Measurements from ENCODE around the gene PDE9A. TPM values are rescaled to one million over a fixed set of nuclear protein-coding genes. Genes with fewer than 3 reads are reported as not detected.

Gene PDE9A
- total RNA-seq, 1 experiment from 2014 or later, result 31.9 TPM

- Mint-ChIP-seq H3K36me3 (ENCODE audit: insufficient read depth in 1 of 3, low read depth in 3 of 3) (peaks cover 0 to 15% (median 10%) of the 10 kb centered on the region in 3 experiments; a peak in 5 of 7 replicates), H3K27me3 (ENCODE audit: low read depth) (no peaks in the 10 kb centered on the region; the same call in 1 of the 2 replicates), H3K4me1 (peaks cover 48 to 54% of the 10 kb centered on the region in 2 experiments), H3K4me3 (no peak overlapping the region; a peak in 1 of 5 replicates), H3K9me3 (no peaks in the 10 kb centered on the region), H3K27ac (peak overlapping the region; percentile 28 to 80 (median 59); a peak in 5 of 7 replicates)
- Histone ChIP-seq H3K9ac (ENCODE audit: extremely low read depth, insufficient read length, low read length) (no peak overlapping the region), H3K18ac (ENCODE audit: insufficient read length, low read depth, low read length) (no peak overlapping the region), H3K4ac (ENCODE audit: low read depth, low read length) (no peak overlapping the region), H3K4me1 (ENCODE audit: insufficient read depth, low read length) (peaks cover 3% of the 10 kb centered on the region; the same call in 1 of the 2 replicates), H2BK20ac (ENCODE audit: low read depth, low read length, poor library complexity, severe bottlenecking) (no peak overlapping the region), H4K5ac (ENCODE audit: insufficient read length, low read depth, low read length) (no peak overlapping the region), H4K8ac (replicated peaks; ENCODE audit: insufficient read length, low read depth, low read length) (no peak overlapping the region), H4K20me1 (ENCODE audit: control insufficient read depth, insufficient read depth, insufficient read length) (no peaks in the 10 kb centered on the region), H2BK120ac (ENCODE audit: low read depth, low read length, poor library complexity, severe bottlenecking) (no peak overlapping the region), H2AFZ (ENCODE audit: low read length) (no peak overlapping the region), H2BK5ac (ENCODE audit: insufficient read length, low read length) (no peak overlapping the region), H4K91ac (ENCODE audit: insufficient read length, low read depth, low read length) (no peak overlapping the region), H3K79me2 (ENCODE audit: insufficient read depth, low read length) (peaks cover 6% of the 10 kb centered on the region; the same call in 1 of the 2 replicates), H3K27me3 (ENCODE audit: insufficient read depth, low read length) (no peaks in the 10 kb centered on the region), H3K23ac (ENCODE audit: insufficient read length, low read depth, low read length) (no peak overlapping the region), H3K27ac (ENCODE audit: insufficient read length, low read depth, low read length) (no peak overlapping the region), H3K79me1 (ENCODE audit: insufficient read depth, low read depth, low read length, poor library complexity, severe bottlenecking) (no peaks in the 10 kb centered on the region), H2BK15ac (ENCODE audit: low read depth, low read length) (no peak overlapping the region), H3K23me2 (ENCODE audit: insufficient read length, low read depth, low read length, poor library complexity, severe bottlenecking) (no peaks in the 10 kb centered on the region), H2BK12ac (ENCODE audit: insufficient read length, low read depth, low read length) (no peak overlapping the region), H3K14ac (ENCODE audit: insufficient read depth, low read length) (no peak overlapping the region), H3K9me3 (ENCODE audit: control insufficient read depth, low read depth, low read length) (no peaks in the 10 kb centered on the region), H3K56ac (ENCODE audit: insufficient read length, low read depth, low read length) (no peak overlapping the region), H2AK5ac (ENCODE audit: insufficient read length, low read length) (no peak overlapping the region), H3K4me2 (ENCODE audit: insufficient read depth, insufficient read length, low read length) (no peak overlapping the region), H3T11ph (ENCODE audit: low read length) (no peak overlapping the region)
- no CpG with 5 or more reads among the region's 34 CpGs for WGBS (ENCODE audit: extremely low coverage, insufficient read length, low lambda C conversion rate)
- DNase-seq, result no peak
- no peak for TF ChIP-seq CTCF (conservative IDR thresholded peaks at IDR 0.05)
These were observed 15.0 kb downstream of the PDE9A start for GRCh38 chr21:42668298-42668992.
